Hypothalamus (tissue), 51 donors: Measurements from ENCODE around the gene ANO10.
"Not testable (repeated sequence)": the region's sequence is repeated elsewhere in the genome, so short reads cannot be mapped to it uniquely, and the experiment has no call there.

Source experiments
- DNase-seq, 51 donors: peaks; one replicate each; lab custom pipeline; 2025; lab: John Stamatoyannopoulos, UW

ANO10 gene

GRCh38 chr3:43489930-43490329 lies 131.9 kb downstream of the ANO10 start:
- DNase-seq = no peak

- DNase-seq = no peak
Measured at GRCh38 chr3:43485931-43486330, 135.9 kb downstream of the ANO10 start.

- no peak for DNase-seq
Measured at GRCh38 chr3:43484926-43485488, 136.8 kb downstream of the ANO10 start.

GRCh38 chr3:43481375-43481774 lies 140.4 kb downstream of the ANO10 start:
- no peak for DNase-seq

- not testable (repeated sequence) for DNase-seq
Measured at GRCh38 chr3:43478839-43479238, 143.0 kb downstream of the ANO10 start.

- no peak for DNase-seq
Measured at GRCh38 chr3:43478118-43478785, 143.6 kb downstream of the ANO10 start.

- no peak for DNase-seq
Measured at GRCh38 chr3:43477600-43477999, 144.2 kb downstream of the ANO10 start.

- DNase-seq = peak in 1 of 51 donors; percentile 5
Measured at GRCh38 chr3:43473737-43474136, 148.1 kb downstream of the ANO10 start.

- DNase-seq = no peak
Measured at GRCh38 chr3:43473244-43473643, 148.6 kb downstream of the ANO10 start.

- DNase-seq = no peak
Measured at GRCh38 chr3:43468133-43468532, 153.7 kb downstream of the ANO10 start.

- no peak for DNase-seq
Measured at GRCh38 chr3:43465109-43465508, 156.7 kb downstream of the ANO10 start.

GRCh38 chr3:43462566-43462965 lies 159.2 kb downstream of the ANO10 start:
- DNase-seq = not testable (repeated sequence)

GRCh38 chr3:43461345-43461744 lies 160.5 kb downstream of the ANO10 start:
- DNase-seq = no peak

- DNase-seq = not testable (repeated sequence)
Measured at GRCh38 chr3:43457038-43457437, 164.8 kb downstream of the ANO10 start.

- no peak for DNase-seq
Measured at GRCh38 chr3:43455233-43455632, 166.6 kb downstream of the ANO10 start.

- DNase-seq = no peak
Measured at GRCh38 chr3:43453981-43454380, 167.8 kb downstream of the ANO10 start.

- no peak for DNase-seq
Measured at GRCh38 chr3:43451670-43452254, 170.0 kb downstream of the ANO10 start.

GRCh38 chr3:43448098-43448497 lies 173.7 kb downstream of the ANO10 start:
- no peak for DNase-seq

GRCh38 chr3:43445820-43446219 lies 176.0 kb downstream of the ANO10 start:
- no peak for DNase-seq

GRCh38 chr3:43442872-43443395 lies 178.9 kb downstream of the ANO10 start:
- no peak for DNase-seq

GRCh38 chr3:43436507-43437140 lies 185.2 kb downstream of the ANO10 start:
- DNase-seq = no peak

- no peak for DNase-seq
Measured at GRCh38 chr3:43435706-43436105, 186.1 kb downstream of the ANO10 start.
